NCI-H2029 (cell line): ENCODE data around the gene PADI1.

Experiments used
- DNase-seq: peaks from one replicate; lab custom pipeline; 2025; lab: John Stamatoyannopoulos, UW

PADI1 gene

GRCh38 chr1:17196496-17197185 lies 8.3 kb upstream of the PADI1 start:
- DNase-seq: no peak

DNA sequence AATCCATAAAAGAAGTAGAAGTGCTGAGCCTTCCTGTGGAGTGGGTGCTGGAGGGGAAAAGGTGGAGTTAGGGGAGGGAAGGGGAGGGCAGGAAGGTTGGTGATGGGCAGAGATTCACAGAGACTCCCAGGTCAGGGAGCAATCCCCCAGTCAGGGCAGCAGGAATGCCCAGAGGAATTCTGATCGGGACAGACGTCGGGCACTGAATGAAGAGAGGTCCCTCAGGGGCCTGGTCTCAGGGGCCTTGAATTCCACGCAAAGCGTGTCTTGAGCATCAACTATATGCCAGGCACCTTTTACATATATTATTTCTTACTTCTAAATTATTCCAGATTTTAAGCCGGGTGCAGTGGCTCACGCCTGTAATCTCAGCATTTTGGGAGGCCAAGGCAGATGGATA lies 7.2 kb upstream of the PADI1 start:
- no peak for DNase-seq

DNA sequence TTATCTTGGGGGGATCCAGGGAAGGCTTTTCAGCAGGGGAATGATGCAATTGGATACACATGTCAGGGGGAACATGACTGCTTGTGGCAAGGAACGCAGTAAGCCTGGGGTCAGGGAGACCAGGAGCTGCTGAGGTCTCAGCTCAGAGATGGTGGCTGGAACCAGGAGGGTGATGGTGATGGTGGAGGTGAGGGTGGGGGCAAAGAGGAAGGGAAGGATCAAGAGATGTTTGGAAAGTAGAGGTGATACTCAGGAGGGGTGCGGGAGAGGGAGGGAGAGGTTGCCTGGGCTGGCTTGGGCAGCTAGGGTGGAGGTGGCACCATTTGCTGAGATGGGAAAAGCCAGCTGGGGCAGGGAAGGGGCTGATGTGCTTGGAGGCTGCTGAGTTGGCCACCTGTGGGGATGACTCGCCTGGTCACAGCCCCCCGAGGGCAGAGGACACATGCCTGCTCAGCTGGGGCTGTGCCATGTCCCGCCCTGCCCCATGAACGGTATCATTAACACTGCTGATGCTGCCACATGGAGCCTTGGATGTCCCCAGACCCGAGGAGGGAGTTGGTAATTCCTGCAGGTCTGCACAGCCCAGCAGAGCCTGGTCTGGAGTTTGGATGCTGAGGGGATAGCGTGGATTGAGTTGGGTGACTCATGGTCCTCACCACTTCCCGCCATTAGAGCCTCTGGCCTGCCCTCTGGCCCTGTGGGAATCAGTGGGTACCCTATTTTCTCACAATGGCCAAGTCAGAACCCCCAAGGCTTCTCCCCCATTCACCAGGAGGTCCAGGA lies 6.3 kb upstream of the PADI1 start:
- DNase-seq: no peak

- no peak for DNase-seq
Observed at GRCh38 chr1:17199267-17200044, 5.5 kb upstream of the PADI1 start.

DNA sequence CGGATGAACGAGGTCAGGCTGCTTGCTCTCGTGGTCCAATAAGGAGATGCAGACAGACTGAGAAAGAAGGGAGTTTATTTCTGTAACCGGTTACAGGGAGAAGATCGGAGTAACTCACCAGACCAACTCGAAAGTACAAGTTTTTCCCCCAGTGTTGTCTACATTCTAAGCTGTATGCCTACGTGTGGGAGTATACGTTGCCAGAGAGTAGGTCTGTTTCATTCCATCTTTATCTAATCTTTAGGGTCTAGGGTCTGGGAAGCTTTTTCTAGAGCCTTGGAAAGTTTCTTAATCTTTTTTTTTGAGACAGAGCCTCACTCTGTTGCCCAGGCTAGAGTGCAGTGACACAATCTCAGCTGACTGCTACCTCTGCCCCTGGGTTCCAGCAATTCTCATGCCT lies 4.7 kb upstream of the PADI1 start:
- DNase-seq: no peak

GRCh38 chr1:17200756-17201155 lies 4.2 kb upstream of the PADI1 start:
- DNase-seq: no peak

DNA sequence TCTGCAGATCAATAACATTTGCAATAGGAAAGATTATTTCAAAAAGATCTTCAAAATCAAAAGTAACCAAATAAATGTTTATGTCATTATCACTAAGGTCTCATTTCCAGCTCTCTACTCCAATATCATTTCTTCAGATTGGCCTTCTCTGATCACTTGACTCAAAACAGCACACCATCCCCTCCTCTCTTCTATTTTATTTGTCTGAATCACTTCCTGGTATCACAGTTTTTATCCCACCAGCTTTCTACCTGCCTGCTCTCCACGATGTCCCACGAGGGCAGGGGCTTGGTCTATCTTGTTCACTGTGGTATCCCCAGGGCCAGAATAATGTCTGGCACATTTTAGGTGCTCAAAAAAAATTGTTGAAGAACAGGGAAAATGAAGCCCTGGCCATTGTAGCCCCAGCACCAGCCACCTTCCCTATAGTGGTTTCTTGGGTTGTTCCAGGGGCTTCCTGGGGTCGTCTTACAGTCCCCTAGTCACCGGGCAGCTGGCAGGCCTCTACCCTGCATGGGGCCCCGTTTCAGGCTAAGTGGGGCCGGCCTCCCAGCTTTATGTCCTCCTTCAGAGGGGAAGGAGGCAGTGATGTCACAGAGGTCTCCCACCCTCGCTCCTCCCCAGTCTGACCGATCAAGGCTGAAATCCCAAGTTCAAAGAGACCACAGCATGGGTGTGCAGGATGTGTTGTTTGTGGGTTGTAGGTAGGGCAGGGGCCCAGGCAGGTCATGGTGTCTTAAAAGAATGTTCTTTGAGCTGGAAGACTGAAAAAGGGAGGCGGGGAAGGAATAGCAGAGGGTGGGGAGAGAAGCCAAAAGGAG lies 3.5 kb upstream of the PADI1 start:
- no peak for DNase-seq

DNA sequence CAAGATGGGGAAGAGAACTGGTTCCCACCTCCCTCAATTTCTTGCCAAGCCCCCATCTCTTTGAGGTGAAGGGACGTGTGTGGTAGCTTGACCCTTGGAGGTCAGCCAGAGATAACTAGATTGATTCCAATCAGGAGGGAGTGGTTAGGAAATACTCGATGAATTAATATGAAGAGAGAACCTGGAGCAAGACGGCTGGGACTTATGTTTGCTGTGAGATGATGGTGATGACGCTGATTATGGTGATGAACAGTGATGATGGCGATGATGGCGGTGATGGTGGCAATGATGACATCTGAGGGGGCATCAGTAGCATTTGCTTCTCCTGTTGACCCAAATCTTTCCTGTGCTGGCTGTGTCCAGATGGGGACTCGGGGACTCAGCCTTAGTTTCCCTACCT lies 724 bp downstream of the PADI1 start:
- no peak for DNase-seq

- no peak for DNase-seq
Observed at GRCh38 chr1:17206196-17206595, 1.3 kb downstream of the PADI1 start.

DNA sequence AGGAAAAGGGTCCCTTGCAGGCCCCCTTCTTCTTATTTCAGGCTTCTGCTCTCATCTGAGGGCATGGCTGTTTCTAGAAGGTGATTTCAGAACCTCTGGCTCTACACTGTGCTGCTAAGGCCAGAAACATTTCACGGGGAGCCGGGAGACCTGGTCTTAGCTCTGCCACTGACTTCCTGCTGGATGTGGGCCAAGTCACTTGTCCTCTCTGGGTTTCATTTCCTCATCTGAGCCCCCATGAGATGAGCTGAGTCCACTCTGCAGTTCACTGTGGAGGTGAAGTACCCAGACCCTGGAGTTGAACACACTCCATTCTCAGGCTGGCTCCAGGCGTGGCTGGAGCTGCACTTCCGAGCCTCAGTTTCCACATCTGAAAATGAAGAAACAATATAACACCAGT lies 2.1 kb downstream of the PADI1 start:
- peak; percentile 44 for DNase-seq

DNA sequence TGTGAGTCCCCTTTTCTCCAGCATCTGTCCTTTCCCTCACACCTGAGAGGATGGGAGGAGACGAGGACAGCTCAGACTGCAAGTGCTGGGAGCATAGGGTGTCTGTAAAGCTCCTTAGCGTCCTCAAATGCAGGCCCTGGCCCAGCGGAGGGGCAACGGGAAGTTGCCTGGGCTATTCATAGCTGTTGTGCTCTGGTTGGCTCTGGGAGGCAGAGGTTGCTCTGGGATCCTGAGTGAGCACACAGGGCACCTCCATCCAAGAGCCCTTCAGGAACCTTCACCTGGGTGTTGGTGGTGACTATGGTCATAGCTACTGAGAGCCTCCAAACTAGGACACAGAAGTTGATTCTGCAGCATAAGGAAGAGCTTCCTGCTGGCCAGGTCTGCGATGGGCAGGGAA lies 2.6 kb downstream of the PADI1 start:
- no peak for DNase-seq

DNA sequence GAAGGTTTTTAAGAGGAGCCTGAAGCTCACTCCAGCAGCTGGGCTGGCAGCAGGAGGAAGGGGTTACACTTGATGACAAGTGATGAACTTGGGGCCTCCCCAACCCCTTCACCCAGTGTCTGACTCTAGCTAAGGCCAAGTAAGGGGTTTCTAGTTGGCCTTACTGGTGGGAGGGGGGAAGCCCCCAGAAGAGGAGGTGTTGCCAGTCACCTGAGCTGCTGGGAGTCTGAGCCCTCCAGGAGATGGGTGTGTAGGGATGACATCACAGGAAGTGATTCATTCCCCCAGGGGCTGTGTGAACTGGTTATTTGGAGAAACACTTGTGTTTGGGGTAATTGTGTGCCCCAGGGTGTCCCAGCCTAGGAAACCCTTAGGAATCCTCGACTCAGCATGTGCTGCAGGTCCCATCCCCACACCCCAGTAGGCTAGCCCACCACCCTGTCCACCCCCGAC lies 3.1 kb downstream of the PADI1 start:
- no peak for DNase-seq

DNA sequence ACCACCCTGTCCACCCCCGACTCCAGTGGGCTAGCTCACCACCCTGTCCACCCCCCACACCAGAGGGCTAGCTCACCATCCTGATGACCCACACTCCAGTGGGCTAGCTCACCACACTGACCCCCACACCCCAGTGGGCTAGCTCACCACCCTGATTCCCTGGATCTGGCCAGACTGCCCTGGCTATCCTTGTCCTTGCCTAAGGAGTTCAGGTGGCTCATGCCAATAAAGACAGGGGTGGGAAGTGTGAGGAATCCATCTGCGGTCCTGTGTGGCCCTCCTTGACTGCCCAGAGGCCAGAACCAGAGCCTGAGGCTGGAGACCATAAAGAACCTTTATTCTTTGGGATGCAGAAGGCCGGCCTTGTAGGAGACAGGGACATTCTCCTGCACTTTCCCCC lies 3.6 kb downstream of the PADI1 start:
- DNase-seq: no peak

DNA sequence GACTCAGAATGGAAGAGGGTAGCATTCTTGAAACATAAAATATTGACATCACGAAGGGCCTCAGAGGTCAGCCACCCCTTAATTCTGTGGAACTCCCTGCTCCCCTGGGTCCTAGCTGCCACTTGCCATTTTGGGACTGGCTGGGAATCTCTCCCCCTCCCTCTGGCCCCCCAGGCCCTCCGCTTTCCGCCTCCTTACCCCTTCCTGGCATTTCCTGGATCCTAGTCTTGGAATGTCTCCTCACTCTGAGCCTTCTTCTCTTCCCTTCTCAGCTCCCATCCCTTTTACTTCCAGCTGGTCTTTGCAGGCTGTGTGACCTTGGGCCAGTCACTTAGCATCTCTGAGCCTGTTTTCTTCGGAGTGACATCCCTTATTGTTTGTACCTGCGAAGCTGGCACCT lies 4.5 kb downstream of the PADI1 start:
- DNase-seq: no peak

DNA sequence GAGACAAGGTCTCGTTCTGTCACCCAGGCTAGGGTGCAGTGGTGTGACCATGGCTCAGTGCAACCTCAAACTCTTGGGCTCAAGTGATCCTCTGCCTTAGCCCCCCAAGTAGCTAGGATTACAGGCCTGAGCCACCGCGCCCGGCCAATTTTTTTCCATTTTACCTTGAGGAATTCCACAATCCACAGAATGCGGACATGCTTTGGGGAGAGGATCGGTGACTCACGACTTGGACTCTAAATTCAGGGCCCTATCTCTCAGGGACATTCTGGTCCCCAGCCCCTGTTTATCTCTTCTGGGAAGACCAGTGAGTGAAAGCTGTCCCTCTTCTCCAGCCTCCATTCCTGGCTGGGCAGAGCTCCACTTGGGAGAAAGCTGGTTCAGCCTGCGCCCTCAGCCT lies 5.2 kb downstream of the PADI1 start:
- DNase-seq: no peak

DNA sequence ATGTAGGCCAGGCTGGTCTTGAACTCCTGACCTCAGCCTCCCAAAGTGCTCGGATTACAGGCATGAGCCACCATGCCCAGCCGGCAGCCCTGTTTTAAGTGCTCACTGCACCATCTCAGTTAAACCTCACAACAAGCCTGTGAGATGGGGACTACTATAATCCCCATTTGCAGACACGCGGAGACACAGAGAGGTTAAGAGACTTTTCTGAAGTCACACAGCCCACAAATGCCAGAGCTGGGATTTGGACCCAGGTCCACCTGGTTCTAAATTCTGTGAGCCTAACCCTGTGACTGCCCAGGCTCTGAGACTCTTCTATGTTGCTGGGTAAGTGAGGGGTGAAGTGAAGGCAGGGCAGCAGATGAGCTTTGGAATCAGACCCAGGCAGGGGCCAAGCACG lies 6.4 kb downstream of the PADI1 start:
- DNase-seq: no peak

GRCh38 chr1:17212009-17212408 lies 7.1 kb downstream of the PADI1 start:
- DNase-seq: no peak

- peak; percentile 53 for DNase-seq
Observed at GRCh38 chr1:17212487-17213121, 7.7 kb downstream of the PADI1 start.

DNA sequence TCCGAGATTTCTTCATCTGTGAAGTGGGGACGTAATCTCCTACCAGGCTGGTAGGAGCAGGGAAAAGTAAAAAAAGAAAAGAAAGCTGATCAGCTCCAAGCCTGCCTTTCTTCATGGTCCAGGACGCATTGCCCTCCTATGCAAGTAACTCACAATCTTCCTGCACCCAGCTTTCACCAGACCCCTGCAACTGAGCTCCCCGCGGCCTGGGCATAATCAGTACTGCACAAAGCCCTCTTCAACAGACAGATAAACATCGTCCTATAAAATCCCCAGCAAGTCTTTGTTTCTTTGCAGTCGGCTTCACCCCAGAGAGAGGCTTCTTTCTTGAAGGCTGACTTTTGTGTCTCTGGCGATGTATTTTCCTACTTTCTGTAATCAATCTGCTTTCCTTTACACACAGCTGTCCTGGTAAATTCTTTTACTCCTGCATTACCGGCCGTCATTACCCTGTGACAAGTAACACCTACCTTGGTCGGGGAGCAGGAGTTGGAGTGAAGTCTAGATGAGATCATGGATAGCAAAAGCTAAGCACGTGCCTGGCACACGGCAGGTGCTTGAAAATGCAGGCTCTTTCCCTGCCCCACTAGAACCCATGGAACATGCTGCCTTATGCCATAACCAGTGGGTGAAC lies 8.3 kb downstream of the PADI1 start:
- DNase-seq: no peak

DNA sequence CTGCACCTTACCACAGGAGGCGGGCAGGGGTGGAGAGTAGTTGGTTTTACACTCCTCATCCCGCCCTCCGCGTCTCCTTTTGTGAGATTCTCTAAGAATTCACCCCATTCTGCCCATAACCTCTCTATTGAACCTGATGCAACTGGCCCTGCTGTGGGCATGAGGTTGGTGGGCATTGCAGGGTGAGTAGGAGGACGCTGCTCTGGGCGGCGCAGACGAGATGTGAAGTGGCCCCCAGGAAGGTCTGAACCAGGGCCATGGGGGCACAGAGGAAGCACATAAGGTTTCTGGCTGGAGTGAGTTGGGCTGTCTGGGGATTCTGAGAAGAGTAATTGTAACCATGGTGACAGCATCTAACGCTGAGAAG lies 8.8 kb downstream of the PADI1 start:
- DNase-seq: no peak

DNA sequence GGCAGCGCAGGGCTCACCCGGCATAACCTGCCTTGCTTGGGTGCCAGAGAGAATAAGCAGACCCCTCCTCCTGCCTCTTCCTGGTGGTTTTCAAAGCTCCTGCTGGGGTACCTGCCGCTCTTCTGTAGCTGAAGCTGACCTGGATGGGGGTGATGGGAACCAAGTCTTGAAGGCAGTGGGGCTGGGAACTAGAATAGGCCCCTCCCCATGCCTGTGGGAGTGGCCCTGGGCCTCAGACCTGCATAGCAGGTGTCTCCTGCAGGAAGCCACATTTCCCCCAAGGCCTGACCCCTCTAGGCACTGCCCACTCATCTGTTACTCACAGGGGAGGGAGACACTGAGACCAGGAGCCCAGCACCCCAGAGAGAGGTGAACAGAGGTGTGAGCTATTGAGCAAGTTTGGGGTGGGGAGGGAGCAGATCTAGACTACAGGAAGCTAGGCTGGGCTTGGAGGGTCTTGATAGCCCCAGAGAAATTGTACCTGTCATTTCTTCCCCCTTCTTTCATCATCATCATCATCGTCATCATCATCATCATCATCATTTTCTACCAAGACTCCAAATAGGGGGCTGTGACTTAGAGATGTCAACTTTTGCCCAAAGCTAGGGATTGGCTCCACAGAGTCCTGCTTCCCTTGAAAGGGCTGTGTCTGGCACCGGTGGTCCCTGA lies 10.1 kb downstream of the PADI1 start:
- no peak for DNase-seq
